Head of caudate nucleus (tissue), 42 donors: Measurements from ENCODE around the gene TMEM108.
A peak's percentile ranks its signal among the peaks of the same experiment; 100 is the strongest.
"Not testable (repeated sequence)": the region's sequence is repeated elsewhere in the genome, so short reads cannot be mapped to it uniquely, and the experiment has no call there.

ENCODE experiments used
- DNase-seq, 42 donors: peaks; one replicate each; pipeline versions ENCODE4 v3.0.0 to v3.0.0-alpha.2; 2020 to 2021; ENCODE audit warnings: mixed read lengths in 7 of 42
- intact Hi-C: fragments of 100-400 bp; cut with DNase I; formaldehyde crosslinking; loops from one replicate; pipeline ENCODE4 v1.15.0; 2022

TMEM108 gene

GRCh38 chr3:133038089-133038730 lies at the start of gene TMEM108:
TMEM108 (plus strand) TSS chr3:133038391.
- peak; percentile 80 to 96 (median 92) for DNase-seq
- intact Hi-C loops: loop anchor here (5.0 kb wide), 1 partner anchor 316 kb away; the partner anchor contains the start of gene NPHP3

GRCh38 chr3:132995971-132996370 lies 42.2 kb upstream of the TMEM108 start:
- intact Hi-C loops: no loop called here
- DNase-seq: no peak

- DNase-seq: no peak
- intact Hi-C loops: no loop called here
These were observed 40.6 kb upstream of the TMEM108 start for GRCh38 chr3:132997404-132998185.

- not testable (repeated sequence) for DNase-seq
These were observed 33.2 kb upstream of the TMEM108 start for GRCh38 chr3:133005032-133005431.

GRCh38 chr3:133007601-133008000 lies 30.6 kb upstream of the TMEM108 start:
- intact Hi-C loops: no loop called here

More at GRCh38 chr3:133005032-133005431, 33.2 kb upstream of the TMEM108 start:
- intact Hi-C loops: not testable (repeated sequence)

GRCh38 chr3:133014325-133014724 lies 23.9 kb upstream of the TMEM108 start:
- DNase-seq: no peak

More at GRCh38 chr3:133007601-133008000, 30.6 kb upstream of the TMEM108 start:
- no peak for DNase-seq

GRCh38 chr3:133015573-133015972 lies 22.6 kb upstream of the TMEM108 start:
- intact Hi-C loops, DNase-seq: not testable (repeated sequence)

More at GRCh38 chr3:133014325-133014724, 23.9 kb upstream of the TMEM108 start:
- intact Hi-C loops: no loop called here

- intact Hi-C loops: no loop called here
- no peak for DNase-seq
These were observed 21.3 kb upstream of the TMEM108 start for GRCh38 chr3:133016838-133017309.

- intact Hi-C loops: no loop called here
- DNase-seq: no peak
These were observed 19.3 kb upstream of the TMEM108 start for GRCh38 chr3:133018921-133019320.

GRCh38 chr3:133021206-133021605 lies 17.0 kb upstream of the TMEM108 start:
- intact Hi-C loops: no loop called here
- no peak for DNase-seq

- intact Hi-C loops: no loop called here
- no peak for DNase-seq
These were observed 14.8 kb upstream of the TMEM108 start for GRCh38 chr3:133023362-133023761.

- intact Hi-C loops: no loop called here
- no peak for DNase-seq
These were observed 12.6 kb upstream of the TMEM108 start for GRCh38 chr3:133025546-133025945.

GRCh38 chr3:133032301-133032700 lies 5.9 kb upstream of the TMEM108 start:
- DNase-seq: no peak
- intact Hi-C loops: no loop called here

- intact Hi-C loops: loop anchor here (5.0 kb wide), 1 partner anchor 315 kb away; the partner anchor contains the start of gene NPHP3
- DNase-seq: peak in 1 of 42 donors; percentile 8
These were observed 755 bp upstream of the TMEM108 start for GRCh38 chr3:133037436-133037835.

- DNase-seq: peak in 30 of 42 donors; percentile 5 to 57 (median 16)
- intact Hi-C loops: loop anchor here (5.0 kb wide), 1 partner anchor 317 kb away; the partner anchor contains the start of gene NPHP3
These were observed 662 bp downstream of the TMEM108 start for GRCh38 chr3:133038731-133039375.

GRCh38 chr3:133040696-133041523 lies 2.7 kb downstream of the TMEM108 start:
- intact Hi-C loops: loop anchor here (5.0 kb wide), 1 partner anchor 336 kb away; no protein-coding TSS in a partner anchor
- DNase-seq: peak; percentile 64 to 94 (median 84)

GRCh38 chr3:133041524-133041829 lies 3.3 kb downstream of the TMEM108 start:
- no peak for DNase-seq
- intact Hi-C loops: loop anchor here (5.0 kb wide), 1 partner anchor 336 kb away; no protein-coding TSS in a partner anchor

GRCh38 chr3:133042778-133043177 lies 4.6 kb downstream of the TMEM108 start:
- intact Hi-C loops: loop anchor here (5.0 kb wide), 1 partner anchor 335 kb away; no protein-coding TSS in a partner anchor
- no peak for DNase-seq

GRCh38 chr3:133047980-133048379 lies 9.8 kb downstream of the TMEM108 start:
- intact Hi-C loops: no loop called here
- DNase-seq: no peak
